NT2/D1 (cell line): Measurements from ENCODE around the gene UNC5B.

Experiments
- DNase-seq: peaks from one replicate; pipeline ENCODE4 v3.0.0-alpha.2; 2011; ENCODE audit warnings: low read depth, low spot score
- H3K27me3 ChIP-seq: 2 replicates; pipeline ENCODE4 v1.6.0; 2011; ENCODE audit warnings: mild to moderate bottlenecking; ENCODE audit not compliant: insufficient read length, insufficient read depth
- H3K36me3 ChIP-seq: 2 replicates; pipeline ENCODE4 v1.6.1; 2011; ENCODE audit warnings: mild to moderate bottlenecking, low read length, mixed read lengths; ENCODE audit not compliant: insufficient read depth, insufficient read length
- H3K4me1 ChIP-seq: 2 replicates; pipeline ENCODE4 v1.5.1; 2011; ENCODE audit not compliant: insufficient read depth, insufficient read length
- H3K4me3 ChIP-seq: 2 replicates; pipeline ENCODE4 v1.5.1; 2011; ENCODE audit warnings: low read depth; ENCODE audit not compliant: insufficient read length
- H3K9ac ChIP-seq: 2 replicates; pipeline ENCODE4 v1.6.0; 2011; ENCODE audit warnings: low read depth; ENCODE audit not compliant: insufficient read length
- H3K9me3 ChIP-seq: 2 replicates; pipeline ENCODE4 v1.5.1; 2011; ENCODE audit warnings: mild to moderate bottlenecking, low read length; ENCODE audit not compliant: insufficient read depth
- SUZ12 ChIP-seq: IDR thresholded peaks from 2 replicates; pipeline ENCODE4 v1.6.1; 2011; ENCODE audit not compliant: insufficient read length, insufficient read depth; ENCODE audit errors: extremely low read depth
- YY1 ChIP-seq: IDR thresholded peaks from 2 replicates; pipeline ENCODE4 v1.6.1; 2011; ENCODE audit not compliant: insufficient read length, insufficient read depth
- ZNF274 ChIP-seq: IDR thresholded peaks from 2 replicates; pipeline ENCODE4 v1.6.1; 2011; ENCODE audit warnings: mild to moderate bottlenecking, low read depth, low read length

UNC5B gene

GRCh38 chr10:71303569-71303907 lies 91.2 kb downstream of the UNC5B start:
- Histone ChIP-seq H3K4me3 (no peak overlapping the region), H3K4me1 (no peaks in the 10 kb centered on the region), H3K36me3 (peaks cover 15% of the 10 kb centered on the region), H3K27me3 (no peaks in the 10 kb centered on the region), H3K9me3 (no peaks in the 10 kb centered on the region), H3K9ac (no peak overlapping the region)
- TF ChIP-seq ZNF274: no peak
- TF ChIP-seq SUZ12: no peak
- TF ChIP-seq YY1: no peak
- DNase-seq: no peak

GRCh38 chr10:71304914-71305313 lies 92.5 kb downstream of the UNC5B start:
- no peak overlapping the region for H3K9ac ChIP-seq
- TF ChIP-seq SUZ12: no peak
- no peak for TF ChIP-seq YY1
- no peak for TF ChIP-seq ZNF274
- H3K9me3 ChIP-seq: no peaks in the 10 kb centered on the region
- H3K27me3 ChIP-seq: no peaks in the 10 kb centered on the region
- DNase-seq: no peak
- H3K4me3 ChIP-seq: no peak overlapping the region
- peaks cover 7% of the 10 kb centered on the region for H3K36me3 ChIP-seq
- no peaks in the 10 kb centered on the region for H3K4me1 ChIP-seq

GRCh38 chr10:71306979-71307378 lies 94.6 kb downstream of the UNC5B start:
- H3K4me1 ChIP-seq: no peaks in the 10 kb centered on the region
- DNase-seq: no peak

DNA sequence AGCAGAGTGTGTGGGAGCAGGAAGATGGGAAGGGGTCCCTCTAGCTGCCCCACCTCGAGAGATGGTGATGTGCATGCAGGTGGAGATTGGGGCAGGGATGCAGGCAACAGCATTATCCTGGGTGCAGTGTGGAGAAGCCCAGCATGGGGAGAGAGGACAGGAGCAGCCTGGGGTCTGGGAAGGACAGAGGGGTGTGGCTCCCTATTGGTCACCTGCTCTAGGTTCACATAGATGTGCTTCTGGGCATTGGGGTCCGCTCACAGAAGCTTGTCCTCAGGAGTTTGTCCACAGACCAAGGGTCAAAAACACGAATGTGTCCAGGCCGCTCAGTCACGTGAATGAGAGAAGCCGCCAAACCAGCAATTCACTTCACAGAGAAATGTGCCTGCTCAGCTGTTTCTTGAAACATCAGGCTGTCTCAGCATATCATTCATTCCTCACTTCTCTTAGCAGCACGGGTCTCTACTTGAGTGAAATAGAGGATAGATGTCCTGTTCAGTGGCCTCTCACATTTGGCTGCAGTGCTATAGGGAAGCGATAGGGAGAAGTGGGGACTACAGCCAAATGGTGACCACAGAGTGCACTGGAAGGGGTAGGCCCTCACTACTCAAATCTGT lies 95.2 kb downstream of the UNC5B start:
- Histone ChIP-seq H3K9me3 (no peaks in the 10 kb centered on the region), H3K36me3 (no peaks in the 10 kb centered on the region), H3K9ac (no peak overlapping the region), H3K27me3 (no peaks in the 10 kb centered on the region), H3K4me1 (no peaks in the 10 kb centered on the region), H3K4me3 (no peak overlapping the region)
- no peak for DNase-seq
- TF ChIP-seq ZNF274 (no peak), SUZ12 (no peak), YY1 (no peak)

More at GRCh38 chr10:71306979-71307378, 94.6 kb downstream of the UNC5B start:
- TF ChIP-seq SUZ12: no peak
- TF ChIP-seq ZNF274: no peak
- no peak for TF ChIP-seq YY1
- no peaks in the 10 kb centered on the region for H3K36me3 ChIP-seq
- H3K9me3 ChIP-seq: no peaks in the 10 kb centered on the region
- H3K27me3 ChIP-seq: no peaks in the 10 kb centered on the region
- no peak overlapping the region for H3K4me3 ChIP-seq
- H3K9ac ChIP-seq: no peak overlapping the region

- TF ChIP-seq YY1: no peak
- TF ChIP-seq ZNF274: no peak
- no peak for TF ChIP-seq SUZ12
- H3K9ac ChIP-seq: no peak overlapping the region
- H3K4me1 ChIP-seq: no peaks in the 10 kb centered on the region
- H3K9me3 ChIP-seq: no peaks in the 10 kb centered on the region
- peaks cover 4% of the 10 kb centered on the region for H3K27me3 ChIP-seq
- H3K36me3 ChIP-seq: no peaks in the 10 kb centered on the region
- DNase-seq: no peak
- no peak overlapping the region for H3K4me3 ChIP-seq
Observed at GRCh38 chr10:71308244-71308643, 95.9 kb downstream of the UNC5B start.

DNA sequence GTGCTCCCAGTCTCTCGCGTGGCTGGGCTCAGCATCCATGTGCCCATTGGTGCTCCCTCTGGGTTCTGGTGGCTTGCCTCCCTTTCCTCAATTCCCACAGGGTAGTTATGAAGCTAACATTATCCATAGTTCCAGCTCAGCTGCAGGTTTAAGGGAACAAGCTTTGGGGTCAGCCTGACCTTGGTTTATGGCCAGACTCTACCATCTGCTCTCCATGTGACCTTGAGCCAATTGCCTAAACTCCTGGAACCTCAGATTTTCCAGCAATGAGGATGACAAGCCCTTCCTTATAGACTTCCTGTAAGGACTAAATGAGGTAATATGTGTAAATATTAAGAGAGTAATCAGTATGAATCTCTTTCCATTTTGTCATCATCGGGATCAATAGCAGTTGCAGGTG lies 96.6 kb downstream of the UNC5B start:
- Histone ChIP-seq H3K4me3 (no peak overlapping the region), H3K9me3 (no peaks in the 10 kb centered on the region), H3K4me1 (no peaks in the 10 kb centered on the region), H3K9ac (no peak overlapping the region), H3K36me3 (no peaks in the 10 kb centered on the region), H3K27me3 (peaks cover 11% of the 10 kb centered on the region)
- TF ChIP-seq YY1 (no peak), SUZ12 (no peak), ZNF274 (no peak)
- no peak for DNase-seq

GRCh38 chr10:71309919-71310318 lies 97.5 kb downstream of the UNC5B start:
- no peak overlapping the region for H3K4me3 ChIP-seq
- DNase-seq: no peak
- H3K9ac ChIP-seq: no peak overlapping the region
- no peaks in the 10 kb centered on the region for H3K36me3 ChIP-seq
- TF ChIP-seq SUZ12 (no peak), ZNF274 (no peak), YY1 (no peak)
- H3K9me3 ChIP-seq: no peaks in the 10 kb centered on the region
- H3K27me3 ChIP-seq: peaks cover 13% of the 10 kb centered on the region
- H3K4me1 ChIP-seq: no peaks in the 10 kb centered on the region

DNA sequence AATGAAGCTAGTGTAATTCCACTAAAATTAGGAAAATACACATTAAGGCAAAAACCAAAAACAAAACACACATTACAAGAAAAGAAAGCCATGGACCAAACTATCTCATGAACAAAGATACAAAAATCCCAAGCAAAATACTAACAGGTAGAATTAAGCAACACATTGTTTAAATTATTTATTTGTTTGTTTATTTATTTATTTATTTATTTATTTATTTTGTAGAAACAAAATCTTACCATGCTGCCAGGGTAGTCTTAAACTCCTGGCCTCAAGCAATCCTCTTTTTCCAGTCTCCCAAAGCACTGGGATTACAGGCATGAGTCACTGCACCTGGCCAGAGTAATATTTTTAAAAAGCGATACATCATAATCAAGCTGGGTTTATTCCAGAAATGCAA lies 99.8 kb downstream of the UNC5B start:
- H3K4me3 ChIP-seq: no peak overlapping the region
- no peaks in the 10 kb centered on the region for H3K9me3 ChIP-seq
- H3K27me3 ChIP-seq: peaks cover 13% of the 10 kb centered on the region
- H3K4me1 ChIP-seq: no peaks in the 10 kb centered on the region
- no peak for TF ChIP-seq ZNF274
- no peak for TF ChIP-seq SUZ12
- TF ChIP-seq YY1: no peak
- no peak overlapping the region for H3K9ac ChIP-seq
- no peaks in the 10 kb centered on the region for H3K36me3 ChIP-seq
- DNase-seq: no peak
